ENCODE data around the gene ATG9A. TPM values are rescaled to one million over a fixed set of nuclear protein-coding genes. Genes with fewer than 3 reads are reported as not detected.

ATG9A gene
- total and polyA plus RNA-seq, 2 of the 8 experiments (the other 6 are each of a cell fraction or from before 2014, with no cell fraction given) = 43.6 to 66.8 TPM

DNA sequence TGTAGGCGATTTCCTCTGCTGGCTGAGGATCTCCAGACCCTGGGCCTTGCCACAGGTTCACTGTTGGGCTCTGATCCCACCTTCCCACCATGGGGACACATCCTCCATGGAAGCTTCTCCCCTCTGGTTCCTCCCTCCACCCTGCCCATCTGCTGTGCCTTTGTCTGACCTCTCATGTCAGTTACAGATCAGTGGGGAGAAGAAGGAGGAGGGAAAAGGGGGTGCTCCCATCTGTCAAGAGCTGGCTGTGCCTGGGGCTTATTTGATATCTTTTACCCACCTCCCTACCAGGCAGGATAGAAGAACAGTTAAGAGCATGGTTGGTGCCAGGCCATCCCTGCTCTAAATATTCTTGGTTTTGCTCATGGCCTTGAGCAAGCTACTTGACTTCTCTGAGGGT is 37.5 kb upstream of the ATG9A start (continued):
- TF ChIP-seq TBP (IDR thresholded peaks at IDR 0.05; ENCODE audit: low read depth, low read length) (no peak), ZNF274 (IDR thresholded peaks at IDR 0.05; ENCODE audit: borderline replicate concordance, extremely low read depth, low read length) (no peak), CBX5 (IDR thresholded peaks at IDR 0.05; ENCODE audit: low read depth, low read length) (no peak), BRCA1 (IDR thresholded peaks at IDR 0.05; ENCODE audit: low read depth, low read length) (no peak), CHD1 (IDR thresholded peaks at IDR 0.05; ENCODE audit: low read depth, low read length) (no peak)
- TF ChIP-seq, protein P1, sequence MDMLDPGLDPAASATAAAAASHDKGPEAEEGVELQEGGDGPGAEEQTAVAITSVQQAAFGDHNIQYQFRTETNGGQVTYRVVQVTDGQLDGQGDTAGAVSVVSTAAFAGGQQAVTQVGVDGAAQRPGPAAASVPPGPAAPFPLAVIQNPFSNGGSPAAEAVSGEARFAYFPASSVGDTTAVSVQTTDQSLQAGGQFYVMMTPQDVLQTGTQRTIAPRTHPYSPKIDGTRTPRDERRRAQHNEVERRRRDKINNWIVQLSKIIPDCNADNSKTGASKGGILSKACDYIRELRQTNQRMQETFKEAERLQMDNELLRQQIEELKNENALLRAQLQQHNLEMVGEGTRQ (IDR thresholded peaks at IDR 0.05; ENCODE audit: low read length) = no peak
